Measurements from ENCODE around the gene RASSF8.
A peak's percentile ranks its signal among the peaks of the same experiment; 100 is the strongest.

RASSF8 gene, protein sequence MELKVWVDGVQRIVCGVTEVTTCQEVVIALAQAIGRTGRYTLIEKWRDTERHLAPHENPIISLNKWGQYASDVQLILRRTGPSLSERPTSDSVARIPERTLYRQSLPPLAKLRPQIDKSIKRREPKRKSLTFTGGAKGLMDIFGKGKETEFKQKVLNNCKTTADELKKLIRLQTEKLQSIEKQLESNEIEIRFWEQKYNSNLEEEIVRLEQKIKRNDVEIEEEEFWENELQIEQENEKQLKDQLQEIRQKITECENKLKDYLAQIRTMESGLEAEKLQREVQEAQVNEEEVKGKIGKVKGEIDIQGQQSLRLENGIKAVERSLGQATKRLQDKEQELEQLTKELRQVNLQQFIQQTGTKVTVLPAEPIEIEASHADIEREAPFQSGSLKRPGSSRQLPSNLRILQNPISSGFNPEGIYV

DNA sequence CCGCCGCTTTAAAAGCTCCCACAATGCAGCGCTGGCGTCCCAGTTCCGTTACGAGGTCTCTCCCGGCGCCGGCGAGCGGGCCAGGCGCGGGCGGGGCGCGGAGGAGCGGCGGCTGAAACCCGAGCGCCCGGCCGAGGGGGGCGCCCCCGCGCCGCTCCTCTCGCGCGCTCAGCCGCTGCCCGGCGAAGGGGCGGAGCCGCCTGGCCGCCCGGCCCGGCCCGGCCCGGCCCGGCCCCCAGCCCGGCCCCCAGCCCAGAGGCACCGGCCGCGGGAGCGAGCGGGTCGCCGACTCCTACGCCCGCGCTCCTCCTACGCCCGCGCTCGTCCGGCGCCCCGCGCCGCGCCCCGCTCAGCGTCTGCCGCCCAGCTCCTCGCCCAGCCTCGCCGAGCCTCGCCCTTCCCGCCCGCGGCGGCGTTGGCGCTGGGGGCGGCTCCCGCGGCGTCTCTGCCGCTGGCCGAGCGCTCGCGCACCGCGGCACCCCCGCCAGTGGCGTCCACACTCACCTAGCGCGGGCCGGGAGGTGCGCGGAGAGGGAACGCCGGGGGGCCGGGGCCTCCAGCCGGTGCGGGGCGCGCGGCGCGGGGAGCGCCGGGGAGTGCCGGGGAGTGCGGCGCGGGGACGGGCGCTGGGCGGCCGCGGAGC, at the start of gene RASSF8:
TSS of gene RASSF8 (plus strand) at position 255 of the 643 bp plus-strand sequence. CDS start 96,662 bp downstream, outside the sequence.
- Histone ChIP-seq H3K27me3 (ENCODE audit: insufficient read depth, low read length, poor library complexity, severe bottlenecking) (no peaks in the 10 kb centered on the region), H4K20me1 (ENCODE audit: insufficient read depth, low read length, poor library complexity, severe bottlenecking) (peaks cover 3% of the 10 kb centered on the region), H3K4me2 (ENCODE audit: low read depth, low read length, poor library complexity, severe bottlenecking) (peak within 1 kb of the TSS; percentile 94), H3K79me2 (ENCODE audit: insufficient read depth, low read length) (peaks cover 16% of the 10 kb centered on the region), H3F3A (ENCODE audit: low read depth) (no peaks in the 10 kb centered on the region), H3K9me2 (replicated peaks; ENCODE audit: low read depth, low read length) (no peaks in the 10 kb centered on the region), H3K36me3 (ENCODE audit: insufficient read depth, low read length) (no peaks in the 10 kb centered on the region), H3K9me3 (ENCODE audit: insufficient read depth, low read depth, low read length) (no peaks in the 10 kb centered on the region), H2AFZ (ENCODE audit: low read length) (peak within 1 kb of the TSS; percentile 79), H3K4me1 (ENCODE audit: insufficient read depth, low read length, poor library complexity, severe bottlenecking) (peaks cover 24% of the 10 kb centered on the region), H3K9ac (ENCODE audit: low read depth, low read length, poor library complexity, severe bottlenecking) (peak within 1 kb of the TSS; percentile 78), H3K4me3 (ENCODE audit: low read length, poor library complexity, severe bottlenecking) (peak within 1 kb of the TSS; percentile 96)
- TF ChIP-seq EZH2phosphoT487 (IDR thresholded peaks at IDR 0.05; ENCODE audit: borderline replicate concordance) = no peak
- TF ChIP-seq, protein P1, sequence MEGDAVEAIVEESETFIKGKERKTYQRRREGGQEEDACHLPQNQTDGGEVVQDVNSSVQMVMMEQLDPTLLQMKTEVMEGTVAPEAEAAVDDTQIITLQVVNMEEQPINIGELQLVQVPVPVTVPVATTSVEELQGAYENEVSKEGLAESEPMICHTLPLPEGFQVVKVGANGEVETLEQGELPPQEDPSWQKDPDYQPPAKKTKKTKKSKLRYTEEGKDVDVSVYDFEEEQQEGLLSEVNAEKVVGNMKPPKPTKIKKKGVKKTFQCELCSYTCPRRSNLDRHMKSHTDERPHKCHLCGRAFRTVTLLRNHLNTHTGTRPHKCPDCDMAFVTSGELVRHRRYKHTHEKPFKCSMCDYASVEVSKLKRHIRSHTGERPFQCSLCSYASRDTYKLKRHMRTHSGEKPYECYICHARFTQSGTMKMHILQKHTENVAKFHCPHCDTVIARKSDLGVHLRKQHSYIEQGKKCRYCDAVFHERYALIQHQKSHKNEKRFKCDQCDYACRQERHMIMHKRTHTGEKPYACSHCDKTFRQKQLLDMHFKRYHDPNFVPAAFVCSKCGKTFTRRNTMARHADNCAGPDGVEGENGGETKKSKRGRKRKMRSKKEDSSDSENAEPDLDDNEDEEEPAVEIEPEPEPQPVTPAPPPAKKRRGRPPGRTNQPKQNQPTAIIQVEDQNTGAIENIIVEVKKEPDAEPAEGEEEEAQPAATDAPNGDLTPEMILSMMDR (conservative IDR thresholded peaks at IDR 0.05; ENCODE audit: low read length) = no peak

DNA sequence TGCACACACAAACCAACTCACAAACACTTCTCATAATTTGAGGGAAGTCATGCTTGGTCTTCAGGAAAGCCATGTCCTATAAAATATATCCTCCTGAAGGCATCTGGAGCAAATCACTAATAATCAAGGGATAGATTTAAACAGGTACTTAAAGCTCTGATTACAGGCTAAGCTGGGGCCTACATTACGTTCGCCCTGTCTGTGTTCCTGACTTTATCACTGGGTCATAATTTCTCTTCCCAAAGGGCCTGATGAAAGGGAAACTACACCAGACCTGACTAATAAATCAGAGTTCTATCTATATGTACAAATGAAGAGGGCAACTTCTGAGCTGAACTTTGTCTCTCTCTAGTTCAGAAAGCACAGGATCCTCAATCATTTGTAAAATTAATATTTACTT, 43.9 kb upstream of the RASSF8 start:
- no peaks in the 10 kb centered on the region for H3K36me3 ChIP-seq (ENCODE audit: insufficient read depth, low read length)
- TF ChIP-seq EZH2phosphoT487 (IDR thresholded peaks at IDR 0.05; ENCODE audit: borderline replicate concordance) = no peak
- TF ChIP-seq, protein P1 (conservative IDR thresholded peaks at IDR 0.05; ENCODE audit: low read length) = no peak
- no peaks in the 10 kb centered on the region for H3K79me2 ChIP-seq (ENCODE audit: insufficient read depth, low read length)
- H3K4me3 ChIP-seq (ENCODE audit: low read length, poor library complexity, severe bottlenecking) = no peak overlapping the region
- no peaks in the 10 kb centered on the region for H4K20me1 ChIP-seq (ENCODE audit: insufficient read depth, low read length, poor library complexity, severe bottlenecking)
- no peaks in the 10 kb centered on the region for H3K27me3 ChIP-seq (ENCODE audit: insufficient read depth, low read length, poor library complexity, severe bottlenecking)
- no peak overlapping the region for H2AFZ ChIP-seq (ENCODE audit: low read length)
- no peaks in the 10 kb centered on the region for H3K9me2 ChIP-seq (replicated peaks; ENCODE audit: low read depth, low read length)
- no peaks in the 10 kb centered on the region for H3F3A ChIP-seq (ENCODE audit: low read depth)
- H3K9me3 ChIP-seq (ENCODE audit: insufficient read depth, low read depth, low read length) = no peaks in the 10 kb centered on the region
- no peaks in the 10 kb centered on the region for H3K4me1 ChIP-seq (ENCODE audit: insufficient read depth, low read length, poor library complexity, severe bottlenecking)
- H3K9ac ChIP-seq (ENCODE audit: low read depth, low read length, poor library complexity, severe bottlenecking) = no peak overlapping the region
- no peak overlapping the region for H3K4me2 ChIP-seq (ENCODE audit: low read depth, low read length, poor library complexity, severe bottlenecking)

DNA sequence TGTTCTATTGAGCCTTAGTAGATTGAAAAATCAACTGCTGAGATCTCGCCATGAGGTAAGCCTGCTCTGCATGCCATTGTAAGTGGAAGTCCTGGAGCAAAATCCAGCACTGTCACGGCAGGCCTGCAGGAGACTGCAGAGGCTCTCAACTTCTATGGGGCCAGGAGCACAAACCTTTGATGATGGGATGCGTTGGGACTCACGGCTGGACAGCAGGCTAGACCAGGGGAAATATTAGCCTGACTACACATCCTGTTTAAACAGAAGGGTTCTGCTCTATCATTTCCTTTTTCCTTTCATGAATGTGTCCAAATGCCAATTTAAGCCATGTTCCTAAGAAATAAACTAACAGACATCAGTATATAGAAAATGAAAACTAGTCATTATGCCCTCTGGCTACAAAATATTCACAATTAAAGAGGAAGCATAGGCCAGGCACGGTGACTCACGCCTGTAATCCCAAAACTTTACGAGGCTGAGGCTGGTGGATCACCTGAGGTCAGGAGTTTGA, 33.9 kb upstream of the RASSF8 start:
- H3F3A ChIP-seq (ENCODE audit: low read depth) = no peaks in the 10 kb centered on the region
- H3K9me3 ChIP-seq (ENCODE audit: insufficient read depth, low read depth, low read length) = no peaks in the 10 kb centered on the region
- TF ChIP-seq, protein P1 (conservative IDR thresholded peaks at IDR 0.05; ENCODE audit: low read length) = no peak
- no peak for TF ChIP-seq EZH2phosphoT487 (IDR thresholded peaks at IDR 0.05; ENCODE audit: borderline replicate concordance)
- H3K79me2 ChIP-seq (ENCODE audit: insufficient read depth, low read length) = no peaks in the 10 kb centered on the region
- H3K9me2 ChIP-seq (replicated peaks; ENCODE audit: low read depth, low read length) = no peaks in the 10 kb centered on the region
- no peak overlapping the region for H3K9ac ChIP-seq (ENCODE audit: low read depth, low read length, poor library complexity, severe bottlenecking)
- no peak overlapping the region for H3K4me3 ChIP-seq (ENCODE audit: low read length, poor library complexity, severe bottlenecking)
- no peaks in the 10 kb centered on the region for H3K36me3 ChIP-seq (ENCODE audit: insufficient read depth, low read length)
- no peaks in the 10 kb centered on the region for H3K4me1 ChIP-seq (ENCODE audit: insufficient read depth, low read length, poor library complexity, severe bottlenecking)
- no peaks in the 10 kb centered on the region for H3K27me3 ChIP-seq (ENCODE audit: insufficient read depth, low read length, poor library complexity, severe bottlenecking)
- no peak overlapping the region for H2AFZ ChIP-seq (ENCODE audit: low read length)
- H3K4me2 ChIP-seq (ENCODE audit: low read depth, low read length, poor library complexity, severe bottlenecking) = peak overlapping the region; percentile 0
- H4K20me1 ChIP-seq (ENCODE audit: insufficient read depth, low read length, poor library complexity, severe bottlenecking) = no peaks in the 10 kb centered on the region

All from Loucy (cell line).